ENCODE measurements around the gene FBXO47.

GRCh38 chr17:39014795-39015545, 47.8 kb upstream of the FBXO47 start:
- TF ChIP-seq SP1 (IDR thresholded peaks at IDR 0.05; ENCODE audit: low read depth, low read length) (no peak), NR2C2 (IDR thresholded peaks at IDR 0.05; ENCODE audit: borderline replicate concordance, control insufficient read depth, insufficient read length, low read depth) (no peak)
